GM18519 (cell line): ENCODE measurements around the gene KCNT1.
"Not testable (repeated sequence)": the region's sequence is repeated elsewhere in the genome, so short reads cannot be mapped to it uniquely, and the experiment has no call there.

ENCODE experiments used
- ATAC-seq: cut with Tn5 transposase; IDR thresholded peaks from one replicate; pipeline ENCODE4 v1.9.1; 2021; ENCODE audit warnings: mild to moderate bottlenecking, moderate library complexity; ENCODE audit not compliant: unreplicated experiment, low FRiP score

KCNT1 gene

GRCh38 chr9:135671591-135672041 lies 30.4 kb upstream of the KCNT1 start:
- no peak for ATAC-seq

DNA sequence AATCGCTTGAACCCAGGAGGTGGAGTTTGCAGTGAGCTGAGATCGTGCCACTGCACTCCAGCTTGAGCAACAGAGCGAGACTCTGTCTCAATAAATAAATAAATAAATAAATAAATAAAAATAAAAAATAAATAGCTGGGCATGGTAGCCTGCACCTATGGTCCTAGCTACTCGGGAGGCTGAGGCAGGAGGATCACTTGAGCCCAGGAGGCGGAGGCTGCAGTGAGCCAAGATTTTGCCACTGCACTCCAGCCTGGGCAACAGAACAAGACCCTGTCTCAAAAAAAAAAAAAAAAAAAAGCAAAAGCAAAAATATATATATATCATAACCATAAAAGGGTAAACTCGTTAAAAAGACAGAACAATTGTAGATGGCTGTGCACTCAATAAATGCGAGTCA lies 29.2 kb upstream of the KCNT1 start:
- ATAC-seq = not testable (repeated sequence)

- ATAC-seq = no peak
Measured at GRCh38 chr9:135673941-135674340, 28.0 kb upstream of the KCNT1 start.

DNA sequence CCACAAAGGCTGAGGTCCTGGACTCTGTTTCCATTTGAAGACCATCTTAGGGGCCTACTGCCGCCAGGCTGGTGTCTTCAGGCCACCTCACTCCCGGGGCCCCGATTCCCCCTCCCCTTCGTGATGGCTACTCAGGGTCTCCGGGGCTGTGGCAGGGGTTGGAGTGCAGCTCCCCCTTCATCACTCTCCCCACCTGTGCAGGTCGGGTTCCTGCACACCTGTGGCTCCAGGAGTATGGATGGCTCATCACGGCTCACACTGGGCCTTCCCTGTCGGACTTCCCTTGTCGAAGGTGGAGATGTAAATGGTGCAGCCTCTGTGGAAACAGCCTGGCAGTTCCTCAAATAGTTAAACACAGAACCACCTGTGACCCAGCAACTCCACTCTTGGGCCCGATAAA lies 27.0 kb upstream of the KCNT1 start:
- ATAC-seq = no peak

- ATAC-seq = no peak
Measured at GRCh38 chr9:135676891-135677290, 25.1 kb upstream of the KCNT1 start.

GRCh38 chr9:135677641-135678168 lies 24.3 kb upstream of the KCNT1 start:
- ATAC-seq = no peak

DNA sequence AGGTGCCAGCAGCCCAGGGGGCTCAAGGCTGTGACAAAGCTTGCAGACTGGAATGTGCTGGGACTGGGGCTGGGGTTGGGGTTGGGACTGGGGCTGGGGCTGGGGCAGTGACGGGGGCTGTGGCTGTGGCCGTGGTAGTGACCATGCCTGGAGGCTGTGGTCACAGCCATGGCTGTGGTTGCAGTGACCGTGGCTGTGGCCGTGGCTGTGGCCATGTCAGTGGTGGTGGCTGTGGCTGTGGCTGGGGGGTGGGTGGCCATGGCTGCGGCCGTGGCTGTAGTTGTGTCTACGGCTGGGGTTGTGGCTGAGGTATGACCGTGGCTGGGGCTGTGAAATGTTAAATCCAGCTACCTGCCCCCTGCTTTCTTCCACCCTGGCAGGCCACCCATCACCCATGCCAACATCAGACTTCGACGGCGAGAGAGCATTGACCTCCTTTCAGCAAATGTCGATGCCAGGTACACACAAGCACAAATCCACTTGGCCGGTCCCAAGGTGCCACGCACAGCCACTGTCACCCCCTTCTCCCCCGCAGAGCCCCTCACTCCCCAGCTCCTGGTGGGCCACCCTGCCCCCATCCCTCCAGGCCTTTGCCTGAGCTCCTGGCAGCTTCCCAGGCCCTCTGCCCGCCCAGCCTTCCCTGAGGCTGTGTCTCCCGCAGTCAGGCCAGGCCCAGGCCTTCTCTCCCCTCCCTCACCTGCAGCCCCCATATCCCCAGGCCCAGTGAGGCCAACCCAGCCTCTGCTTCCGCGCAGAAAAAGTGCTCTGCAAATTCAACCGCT lies 23.6 kb upstream of the KCNT1 start:
- ATAC-seq = no peak

DNA sequence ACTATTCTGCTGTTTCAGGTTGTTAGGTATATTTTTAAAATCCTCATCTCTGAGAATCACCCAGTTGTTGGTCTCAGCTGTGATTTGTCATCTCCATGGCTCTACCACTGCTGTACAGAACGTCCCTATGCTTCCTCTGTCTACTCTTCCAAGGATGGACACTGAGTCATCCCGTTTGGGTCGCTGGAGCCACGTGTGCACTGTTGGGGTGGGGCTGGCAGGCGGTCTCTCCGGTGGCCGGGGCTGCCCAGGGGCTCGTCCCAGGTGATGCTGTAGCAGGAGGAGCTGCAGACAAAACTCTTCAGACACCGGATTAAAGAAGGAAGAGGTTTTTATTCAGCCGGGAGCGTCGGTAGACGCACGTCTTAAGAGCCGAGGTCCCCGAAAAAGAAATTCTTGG lies 21.9 kb upstream of the KCNT1 start:
- no peak for ATAC-seq

DNA sequence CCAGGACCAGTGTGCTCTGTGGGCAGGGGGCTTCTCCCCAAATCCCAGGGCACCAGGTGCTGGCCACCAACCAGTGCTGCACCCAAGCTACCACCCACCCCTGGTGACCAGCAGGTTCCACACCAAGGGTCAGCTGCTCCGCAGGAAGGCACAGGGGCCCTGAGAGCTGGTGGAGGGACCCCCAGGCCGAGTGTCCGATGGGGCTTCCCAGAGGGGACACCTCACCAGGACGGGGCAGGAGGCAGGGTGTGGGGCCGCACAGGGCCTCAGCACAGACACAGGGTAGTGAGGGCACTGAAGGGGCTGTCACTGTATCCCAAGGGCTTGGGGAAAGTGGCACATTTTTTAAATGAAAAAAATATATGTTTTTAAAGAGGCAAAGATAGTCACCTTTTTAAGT lies 20.8 kb upstream of the KCNT1 start:
- no peak for ATAC-seq

DNA sequence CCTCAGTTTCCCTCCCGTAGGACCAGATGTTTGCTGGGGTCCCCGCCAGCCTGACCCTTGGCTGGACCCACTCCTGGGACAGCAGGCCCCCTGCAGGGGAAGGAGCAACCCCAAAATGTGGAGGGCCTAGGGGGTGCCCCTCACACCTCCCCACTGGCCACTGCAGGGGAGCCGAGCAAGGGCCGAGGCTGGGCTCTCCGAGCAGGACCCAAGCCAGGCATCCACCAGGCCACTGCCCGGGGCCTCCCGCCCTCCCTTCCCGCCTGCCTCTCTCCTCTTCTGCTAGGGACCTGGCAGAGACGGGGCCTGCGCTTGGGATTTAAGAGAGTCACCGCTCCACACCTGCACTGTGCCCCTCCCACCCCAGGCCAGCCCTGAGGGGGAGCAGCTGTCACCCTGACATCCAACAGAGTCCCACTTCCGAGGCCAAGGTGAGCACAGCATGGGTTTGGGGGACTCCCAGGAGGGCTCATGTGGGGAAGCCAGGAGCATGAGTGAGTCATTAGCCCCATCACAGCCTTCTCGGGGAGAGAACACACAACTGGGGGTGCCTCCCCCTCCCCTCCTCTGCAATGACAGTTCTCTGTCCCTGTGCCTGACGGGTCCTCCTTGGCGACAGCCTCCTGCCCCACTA lies 18.5 kb upstream of the KCNT1 start:
- ATAC-seq = no peak

GRCh38 chr9:135684691-135685090 lies 17.3 kb upstream of the KCNT1 start:
- ATAC-seq = no peak

- no peak for ATAC-seq
Measured at GRCh38 chr9:135687216-135687615, 14.8 kb upstream of the KCNT1 start.

GRCh38 chr9:135689011-135689410 lies 13.0 kb upstream of the KCNT1 start:
- no peak for ATAC-seq

GRCh38 chr9:135690836-135691570 lies 11.0 kb upstream of the KCNT1 start:
- ATAC-seq = no peak

GRCh38 chr9:135692410-135692809 lies 9.6 kb upstream of the KCNT1 start:
- no peak for ATAC-seq

GRCh38 chr9:135693265-135693664 lies 8.7 kb upstream of the KCNT1 start:
- no peak for ATAC-seq

DNA sequence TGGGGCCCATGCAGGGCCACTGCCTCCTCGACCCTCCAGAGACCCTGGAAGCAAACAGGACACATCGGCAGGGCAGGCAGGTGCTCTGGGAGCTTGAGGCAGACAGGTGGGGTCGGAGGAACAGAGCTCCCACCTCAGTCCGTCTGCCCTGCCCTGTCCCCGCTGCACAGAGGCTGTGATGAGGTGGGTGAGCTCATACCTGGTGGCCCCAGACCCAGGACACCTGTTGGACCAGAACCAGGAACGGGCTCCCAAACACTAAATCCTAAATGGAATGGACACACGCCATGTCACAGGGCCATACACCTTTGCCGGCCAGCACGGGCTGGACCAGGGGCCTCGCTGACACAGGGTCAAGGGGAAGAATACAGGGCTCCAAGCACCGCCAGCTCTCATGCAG lies 8.2 kb upstream of the KCNT1 start:
- ATAC-seq = no peak

- ATAC-seq = no peak
Measured at GRCh38 chr9:135694414-135694813, 7.6 kb upstream of the KCNT1 start.

DNA sequence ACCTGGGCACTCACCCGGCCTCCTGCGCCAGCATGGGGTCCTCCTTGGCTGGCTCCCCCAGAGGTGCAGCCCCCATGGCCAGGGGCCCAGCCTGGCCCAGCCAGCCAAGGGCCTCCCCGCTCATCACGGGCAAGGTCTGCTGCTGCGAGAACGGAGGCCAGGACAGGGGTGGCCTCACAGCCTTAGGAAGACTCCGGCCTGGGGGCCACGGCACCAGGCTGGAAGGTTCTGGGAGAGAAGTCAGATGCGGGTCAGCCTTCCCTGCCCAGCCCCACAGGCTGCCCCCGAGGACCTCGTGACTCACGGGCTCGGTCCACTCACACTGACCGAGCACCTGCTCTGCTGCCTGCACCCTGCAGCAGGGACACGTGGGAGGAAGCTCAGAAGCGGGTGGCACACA lies 6.9 kb upstream of the KCNT1 start:
- ATAC-seq = no peak

GRCh38 chr9:135695642-135696041 lies 6.3 kb upstream of the KCNT1 start:
- no peak for ATAC-seq

GRCh38 chr9:135696446-135696845 lies 5.5 kb upstream of the KCNT1 start:
- no peak for ATAC-seq
